Measurements from ENCODE around the gene TSPAN17.
"Not testable (repeated sequence)": the region's sequence is repeated elsewhere in the genome, so short reads cannot be mapped to it uniquely, and the experiment has no call there.

TSPAN17 gene

GRCh38 chr5:176680226-176680563 lies 32.9 kb downstream of the TSPAN17 start:
- DNase-seq (ENCODE audit: low spot score) = no peak

DNA sequence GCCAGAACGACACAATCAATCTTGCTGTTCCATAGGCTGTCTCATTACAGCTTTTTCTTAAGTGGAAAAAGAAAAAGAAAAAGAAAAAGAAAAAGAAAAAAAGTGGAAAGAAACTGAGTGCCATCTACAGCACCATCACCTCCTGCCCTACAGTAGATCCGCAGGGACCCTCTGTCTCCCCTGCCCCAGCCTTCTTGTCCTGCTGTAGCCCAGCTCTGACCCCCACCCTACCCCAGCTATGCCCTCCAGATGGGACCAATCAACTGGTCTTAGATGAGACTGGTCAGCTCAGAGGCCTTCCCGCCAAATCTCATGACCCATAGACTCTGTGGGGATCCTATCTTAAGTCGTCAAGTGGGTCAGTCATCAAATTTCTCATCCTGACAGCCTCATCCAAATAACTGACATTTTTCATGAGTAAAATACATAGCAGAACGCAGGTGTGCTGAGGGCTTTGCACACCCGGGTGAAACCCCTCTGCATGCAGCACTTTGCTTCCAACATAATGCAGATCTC lies 34.8 kb downstream of the TSPAN17 start:
- no peak for DNase-seq (ENCODE audit: low spot score)

DNA sequence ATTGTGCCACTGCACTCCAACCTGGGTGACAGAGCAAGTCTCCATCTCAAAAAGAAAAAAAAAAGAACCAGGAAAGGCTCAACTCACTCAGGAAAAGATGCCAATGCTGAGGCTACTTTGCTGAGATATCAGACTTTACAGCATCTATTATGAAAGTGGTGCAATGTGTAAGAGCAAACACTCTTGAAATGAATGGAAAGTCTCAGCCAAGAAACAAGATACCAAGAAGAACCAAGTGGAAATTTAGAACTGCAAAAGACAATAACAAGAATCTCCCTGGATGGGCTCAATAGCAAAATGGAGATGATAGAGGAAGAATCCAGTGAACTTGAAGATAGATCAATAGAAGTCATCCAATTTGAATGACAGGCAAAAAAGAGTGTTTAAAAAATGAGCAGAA lies 37.7 kb downstream of the TSPAN17 start:
- DNase-seq (ENCODE audit: low spot score) = no peak

GRCh38 chr5:176687247-176687646 lies 40.0 kb downstream of the TSPAN17 start:
- no peak for DNase-seq (ENCODE audit: low spot score)

GRCh38 chr5:176687881-176688280 lies 40.6 kb downstream of the TSPAN17 start:
- DNase-seq (ENCODE audit: low spot score) = no peak

- DNase-seq (ENCODE audit: low spot score) = no peak
Observed at GRCh38 chr5:176690911-176691310, 43.6 kb downstream of the TSPAN17 start.

GRCh38 chr5:176691524-176691923 lies 44.2 kb downstream of the TSPAN17 start:
- DNase-seq (ENCODE audit: low spot score) = no peak

DNA sequence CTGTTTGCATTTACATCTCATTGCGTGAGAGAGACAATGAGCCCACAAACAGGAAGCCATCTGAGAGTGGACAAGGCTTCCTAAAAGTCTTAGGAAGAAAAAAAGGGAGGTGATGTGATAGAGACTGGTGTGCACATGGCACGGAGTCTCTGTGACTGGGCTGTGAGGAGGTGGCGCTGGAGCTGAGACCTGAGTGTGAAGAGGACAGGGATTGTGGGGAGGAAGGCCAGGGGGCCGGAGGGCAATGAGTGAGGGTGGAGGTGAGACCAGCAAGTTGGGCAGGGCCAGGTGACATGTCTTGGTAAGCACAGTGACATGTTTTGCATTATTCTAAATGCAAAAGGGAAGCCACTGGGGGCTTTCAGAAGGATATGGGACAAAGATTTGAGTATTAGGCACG lies 45.0 kb downstream of the TSPAN17 start:
- peak; percentile 53 for DNase-seq (ENCODE audit: low spot score)

DNA sequence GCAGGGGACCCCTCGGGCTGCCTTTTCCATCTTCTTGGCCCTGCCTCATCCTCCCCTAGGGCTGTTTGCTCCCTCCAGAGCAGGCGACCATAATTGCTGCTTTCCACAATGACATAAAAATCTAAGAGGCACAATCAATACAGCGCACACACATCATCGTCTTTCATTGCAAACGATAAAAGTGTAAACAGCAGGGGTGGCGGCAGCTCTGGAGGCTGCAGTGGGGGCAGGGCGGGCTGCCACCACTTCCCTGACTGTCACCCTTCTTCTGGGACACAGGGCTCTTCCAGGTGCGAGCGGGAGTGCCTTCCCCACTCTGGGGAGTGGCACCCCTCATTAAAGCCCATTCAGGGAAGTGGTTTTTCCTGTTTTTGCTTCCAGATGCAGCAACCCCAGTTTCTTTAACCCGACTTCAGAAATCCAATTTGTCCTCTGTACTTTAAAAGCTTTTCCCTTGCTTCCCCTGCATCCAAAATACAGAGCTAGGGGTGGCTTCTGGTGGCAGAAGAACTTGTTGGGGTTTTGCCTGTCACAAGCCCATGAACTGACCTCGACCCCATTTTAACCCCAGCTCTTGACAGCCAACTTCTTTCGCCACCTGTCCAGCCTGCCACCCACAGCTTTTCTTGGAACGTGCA lies 45.7 kb downstream of the TSPAN17 start:
- DNase-seq (ENCODE audit: low spot score) = peak; percentile 72

DNA sequence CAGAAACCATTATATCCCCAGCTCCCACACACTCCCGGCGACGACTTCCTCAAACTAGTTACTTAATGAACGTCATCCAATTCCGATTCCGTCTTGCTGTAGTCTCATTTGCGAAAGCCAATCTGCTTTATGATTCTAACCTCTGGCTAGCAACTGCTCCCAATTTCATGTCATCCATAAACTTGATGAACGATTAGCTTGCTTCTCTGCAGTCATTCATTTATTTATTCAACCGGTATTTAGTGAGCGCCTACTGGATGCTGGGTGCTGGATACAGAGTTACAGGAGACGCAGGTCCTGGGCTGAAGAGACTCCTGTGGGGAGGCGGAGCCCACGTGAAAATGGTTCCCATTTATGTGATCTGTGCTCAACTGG lies 46.2 kb downstream of the TSPAN17 start:
- DNase-seq (ENCODE audit: low spot score) = no peak

DNA sequence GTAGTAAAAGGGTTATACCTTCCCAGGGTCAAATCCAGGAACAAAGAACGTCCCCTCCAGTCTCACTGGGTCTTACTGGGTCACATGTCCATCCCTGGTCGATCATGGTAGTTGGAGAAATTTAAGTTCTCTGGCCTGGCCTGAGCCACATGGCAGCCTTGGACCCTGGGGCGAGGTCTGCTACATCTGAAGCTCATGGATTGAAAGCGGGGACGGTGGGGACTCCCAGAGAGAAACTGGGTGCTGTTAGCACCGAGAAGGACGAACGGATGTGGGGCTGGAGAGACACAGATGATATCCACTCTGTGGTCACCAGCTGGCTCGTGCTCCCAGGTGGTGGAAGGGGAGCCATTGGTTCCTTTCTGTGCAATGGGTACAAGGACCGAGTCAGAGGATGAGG lies 46.9 kb downstream of the TSPAN17 start:
- no peak for DNase-seq (ENCODE audit: low spot score)

DNA sequence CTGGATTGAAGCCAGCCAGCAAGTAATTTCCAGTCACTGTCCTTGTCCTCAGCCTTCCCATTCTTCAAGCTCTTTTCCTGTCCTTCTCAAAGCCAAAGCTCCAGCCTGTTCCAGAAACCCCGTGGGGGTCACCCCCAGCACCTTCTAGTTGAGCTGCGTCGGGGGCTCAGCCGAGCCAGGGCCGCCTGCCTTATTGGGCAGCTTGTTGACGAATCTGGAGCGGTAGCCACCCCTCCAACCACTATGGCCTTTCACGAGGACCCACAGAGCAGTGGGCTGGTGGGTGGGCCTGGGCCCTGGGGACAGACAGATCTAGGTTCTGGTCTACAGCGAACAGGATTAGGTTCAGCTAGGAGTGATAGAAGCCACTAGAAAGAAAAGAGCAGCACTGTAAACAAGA lies 47.3 kb downstream of the TSPAN17 start:
- no peak for DNase-seq (ENCODE audit: low spot score)

DNA sequence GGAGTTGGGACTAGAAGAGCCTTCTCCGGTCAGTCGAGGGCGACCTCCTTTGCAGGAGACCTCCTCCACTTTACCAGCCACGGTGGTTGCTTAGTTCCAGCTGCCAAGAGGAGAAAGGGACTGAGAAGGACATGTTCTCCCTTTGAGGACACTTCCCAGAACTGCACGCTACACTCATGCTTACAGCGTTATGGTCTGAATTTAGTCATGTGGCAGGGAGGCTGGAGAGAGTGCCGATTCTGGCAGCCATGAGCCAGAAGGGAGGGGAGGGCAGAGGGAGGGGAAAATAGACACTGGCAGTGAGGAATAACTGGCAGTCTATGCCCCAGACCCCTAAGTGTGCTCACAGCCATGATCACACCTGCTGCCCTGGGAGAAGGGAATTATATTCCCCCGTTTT lies 47.8 kb downstream of the TSPAN17 start:
- DNase-seq (ENCODE audit: low spot score) = no peak

GRCh38 chr5:176697267-176697933 lies 50.1 kb downstream of the TSPAN17 start:
- DNase-seq (ENCODE audit: low spot score) = no peak

DNA sequence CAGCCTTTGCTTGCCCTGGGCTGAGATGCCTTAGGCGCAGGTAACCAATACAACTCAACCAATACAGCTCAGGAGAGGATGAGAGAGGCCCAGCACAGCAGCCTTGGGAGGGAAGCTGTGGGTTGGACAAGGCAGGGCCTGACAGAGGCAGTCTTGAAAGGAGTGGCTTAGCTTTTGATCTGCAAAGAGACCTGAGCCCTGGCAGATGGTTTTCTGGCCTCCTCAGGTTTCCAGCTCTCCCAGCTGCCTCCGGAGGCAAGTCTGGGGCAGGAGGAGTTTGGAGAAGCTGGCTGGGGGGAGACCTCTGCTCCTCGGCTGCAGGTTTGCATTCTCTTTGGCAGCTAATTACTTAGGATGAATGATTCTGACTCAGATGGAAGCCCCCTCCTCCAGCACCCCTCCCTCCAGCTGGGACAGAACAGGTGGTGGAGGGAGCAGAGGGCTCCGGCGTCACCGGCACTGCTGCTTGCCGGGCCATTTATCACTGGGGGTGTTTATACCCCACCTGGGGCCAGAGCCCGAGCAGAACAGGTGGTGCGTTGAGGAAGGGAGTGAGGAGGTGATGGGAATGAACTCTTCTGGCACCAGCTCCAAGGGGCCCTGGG lies 50.8 kb downstream of the TSPAN17 start:
- DNase-seq (ENCODE audit: low spot score) = no peak

DNA sequence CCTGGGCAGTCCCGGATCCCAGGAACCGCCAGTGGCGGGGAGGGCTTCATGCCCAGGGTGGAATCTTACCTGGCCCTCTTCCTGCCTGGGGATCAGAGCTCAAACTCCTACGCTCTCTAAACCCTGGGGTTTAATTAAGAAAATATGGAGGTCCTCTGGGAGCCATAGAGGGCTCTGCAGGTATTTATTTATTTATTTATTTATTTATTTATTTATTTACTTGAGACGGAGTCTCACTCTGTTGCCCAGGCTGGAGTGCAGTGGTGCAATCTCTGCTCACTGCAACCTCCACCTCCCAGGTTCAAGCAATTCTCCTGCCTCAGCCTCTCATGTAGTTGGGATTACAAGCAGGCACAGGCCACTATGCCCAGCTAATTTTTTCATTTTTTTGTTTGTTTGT lies 52.2 kb downstream of the TSPAN17 start:
- DNase-seq (ENCODE audit: low spot score) = not testable (repeated sequence)

- no peak for DNase-seq (ENCODE audit: low spot score)
Observed at GRCh38 chr5:176700239-176700847, 53.1 kb downstream of the TSPAN17 start.

DNA sequence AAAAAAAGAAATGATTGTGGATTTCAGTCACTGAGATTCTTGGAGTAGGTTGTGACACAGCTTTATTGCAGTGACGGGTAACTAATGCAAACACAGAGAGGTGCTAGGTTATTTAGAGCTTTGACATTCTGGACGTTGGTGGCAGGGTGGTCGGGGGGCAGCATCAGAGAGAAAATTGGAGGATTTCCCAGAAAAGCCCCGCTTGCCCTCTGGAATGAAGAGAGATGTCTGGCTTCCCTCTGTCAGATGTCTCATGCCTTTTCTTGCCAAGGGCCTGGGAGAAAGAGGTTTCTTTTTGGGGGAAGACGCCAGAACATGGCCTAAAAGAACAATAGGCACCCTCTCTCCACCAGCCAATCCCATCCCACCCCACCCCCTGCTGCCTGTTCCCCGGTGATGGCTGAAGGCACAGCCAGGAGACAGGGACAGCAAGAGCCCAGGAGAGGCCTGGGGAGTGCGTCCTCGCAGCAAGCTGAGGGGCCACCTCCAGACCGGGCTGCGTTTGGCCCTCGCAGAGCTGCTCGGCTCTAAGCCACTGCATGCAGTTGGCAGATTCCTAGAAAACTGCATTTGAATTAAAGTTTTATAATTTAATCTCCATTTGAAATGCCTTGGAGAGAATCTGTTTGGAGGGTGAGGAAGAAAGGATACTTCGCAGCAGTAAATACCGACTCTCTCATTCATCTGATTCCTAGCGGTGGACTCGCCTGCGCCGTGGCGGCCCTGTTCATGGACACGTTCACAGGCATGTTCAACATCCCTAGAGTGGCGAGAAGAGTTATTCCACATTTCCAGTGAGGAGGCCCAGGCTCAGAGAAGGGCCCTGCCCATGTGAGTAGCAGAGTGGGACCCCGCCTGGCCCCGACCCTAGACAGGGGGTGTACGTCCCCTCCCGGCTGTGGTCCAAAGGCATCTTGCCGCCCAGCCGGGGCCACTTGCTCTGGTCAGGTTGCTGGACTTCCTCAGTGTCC lies 55.7 kb downstream of the TSPAN17 start:
- no peak for DNase-seq (ENCODE audit: low spot score)

GRCh38 chr5:176703857-176704256 lies 56.6 kb downstream of the TSPAN17 start:
- no peak for DNase-seq (ENCODE audit: low spot score)

- no peak for DNase-seq (ENCODE audit: low spot score)
Observed at GRCh38 chr5:176704355-176704754, 57.1 kb downstream of the TSPAN17 start.

DNA sequence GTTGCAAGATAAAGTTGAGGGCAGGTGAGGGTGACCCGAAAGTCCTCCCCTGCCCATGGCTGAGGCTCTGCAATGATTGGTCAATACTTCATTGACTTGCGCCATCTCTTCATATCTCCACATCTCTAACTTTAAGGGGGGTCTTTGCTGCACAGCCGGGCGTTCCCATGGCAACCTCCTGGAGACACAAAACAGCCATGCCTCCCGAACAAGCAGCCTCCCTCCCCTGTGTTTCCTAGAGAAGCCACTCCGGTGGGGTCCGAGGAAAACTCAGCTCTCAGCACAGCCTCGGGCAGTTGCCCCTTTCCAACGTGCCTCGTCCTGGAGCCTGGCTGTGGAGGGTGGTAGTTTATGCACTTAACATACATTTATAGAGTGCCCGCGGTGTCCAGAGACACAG lies 57.5 kb downstream of the TSPAN17 start:
- DNase-seq (ENCODE audit: low spot score) = no peak

Measured in LoVo (cell line).